GM21423 (cell line): ENCODE results near the gene VPS37D.
"Not testable (repeated sequence)": the region's sequence is repeated elsewhere in the genome, so short reads cannot be mapped to it uniquely, and the experiment has no call there.

Source experiments
- ATAC-seq: cut with Tn5 transposase; IDR thresholded peaks from one replicate; pipeline ENCODE4 v1.9.1; 2021; ENCODE audit warnings: mild to moderate bottlenecking, moderate library complexity; ENCODE audit not compliant: unreplicated experiment

Gene VPS37D

GRCh38 chr7:73704640-73705550, 37.3 kb downstream of the VPS37D start:
- ATAC-seq: no peak

- no peak for ATAC-seq
Observed at GRCh38 chr7:73705551-73705920, 37.9 kb downstream of the VPS37D start.

GRCh38 chr7:73706126-73707044, 38.8 kb downstream of the VPS37D start:
- no peak for ATAC-seq

- ATAC-seq: no peak
Observed at GRCh38 chr7:73707045-73707631, 39.5 kb downstream of the VPS37D start.

GRCh38 chr7:73708961-73709549, 41.4 kb downstream of the VPS37D start:
- no peak for ATAC-seq

GRCh38 chr7:73712773-73713172, 45.1 kb downstream of the VPS37D start:
- no peak for ATAC-seq

- ATAC-seq: not testable (repeated sequence)
Observed at GRCh38 chr7:73713319-73713718, 45.7 kb downstream of the VPS37D start.

- no peak for ATAC-seq
Observed at GRCh38 chr7:73715648-73716317, 48.2 kb downstream of the VPS37D start.

GRCh38 chr7:73716318-73716890, 48.8 kb downstream of the VPS37D start:
- no peak for ATAC-seq

- ATAC-seq: no peak
Observed at GRCh38 chr7:73717025-73717807, 49.6 kb downstream of the VPS37D start.

GRCh38 chr7:73717991-73718405, 50.4 kb downstream of the VPS37D start:
- no peak for ATAC-seq

GRCh38 chr7:73718438-73718881, 50.8 kb downstream of the VPS37D start:
- no peak for ATAC-seq

- ATAC-seq: peak; percentile 69
Observed at GRCh38 chr7:73718905-73719805, 51.5 kb downstream of the VPS37D start, which contains the start of gene STX1A. Gene STX1A, minus strand, starts transcription at chr7:73719669. Its CDS starts 38 bp downstream, at chr7:73719631.

GRCh38 chr7:73719806-73720169, 52.2 kb downstream of the VPS37D start:
- no peak for ATAC-seq

GRCh38 chr7:73720443-73720842, 52.8 kb downstream of the VPS37D start:
- not testable (repeated sequence) for ATAC-seq

GRCh38 chr7:73721377-73721817, 53.8 kb downstream of the VPS37D start:
- no peak for ATAC-seq
